H9 (cell line): Measurements from ENCODE around the gene SDK2. TPM values are rescaled to one million over a fixed set of nuclear protein-coding genes. Genes with fewer than 3 reads are reported as not detected.

Source experiments
- DNase-seq: peaks from one replicate; pipeline ENCODE4 v3.0.0-alpha.2; 2017
- H2AFZ ChIP-seq: one replicate; pipeline ENCODE4 v1.6.1; 2013; ENCODE audit warnings: mild to moderate bottlenecking, low read length, control low read depth, moderate library complexity
- H2AK5ac ChIP-seq: 2 replicates; pipeline ENCODE4 v1.6.1; 2013; ENCODE audit warnings: low read length, control low read depth, mixed read lengths; ENCODE audit not compliant: insufficient read length
- H2BK120ac ChIP-seq: one replicate; pipeline ENCODE4 v1.6.1; 2013; ENCODE audit warnings: low read depth, mild to moderate bottlenecking, low read length, control low read depth, inconsistent platforms; ENCODE audit not compliant: poor library complexity, severe bottlenecking
- H2BK12ac ChIP-seq: 2 replicates; pipeline ENCODE4 v1.6.1; 2013; ENCODE audit warnings: low read length, control low read depth, mixed read lengths, low read depth; ENCODE audit not compliant: insufficient read length
- H2BK15ac ChIP-seq: 2 replicates; pipeline ENCODE4 v1.6.1; 2013; ENCODE audit warnings: low read depth, low read length, control low read depth
- H2BK20ac ChIP-seq: one replicate; pipeline ENCODE4 v1.6.1; 2013; ENCODE audit warnings: low read depth, mild to moderate bottlenecking, low read length, control low read depth, inconsistent platforms; ENCODE audit not compliant: poor library complexity, severe bottlenecking
- H2BK5ac ChIP-seq: 2 replicates; pipeline ENCODE4 v1.6.1; 2013; ENCODE audit warnings: low read length, control low read depth, mixed read lengths; ENCODE audit not compliant: insufficient read length
- H3K14ac ChIP-seq: 2 replicates; pipeline ENCODE4 v1.6.1; 2013; ENCODE audit warnings: low read length, control low read depth; ENCODE audit not compliant: insufficient read depth
- H3K18ac ChIP-seq: 2 replicates; pipeline ENCODE4 v1.6.1; 2013; ENCODE audit warnings: low read depth, mild to moderate bottlenecking, mixed read lengths, low read length, control low read depth; ENCODE audit not compliant: insufficient read length
- H3K23ac ChIP-seq: 2 replicates; pipeline ENCODE4 v1.6.1; 2013; ENCODE audit warnings: low read length, control low read depth, mixed read lengths, low read depth; ENCODE audit not compliant: insufficient read length
- H3K23me2 ChIP-seq: 2 replicates; pipeline ENCODE4 v1.6.1; 2013; ENCODE audit warnings: low read depth, mild to moderate bottlenecking, mixed read lengths, low read length, control low read depth; ENCODE audit not compliant: insufficient read length, poor library complexity, severe bottlenecking
- H3K27ac ChIP-seq: 2 replicates; pipeline ENCODE4 v1.5.1; 2013; ENCODE audit warnings: low read length, control low read depth, mixed read lengths, low read depth; ENCODE audit not compliant: insufficient read length
- H3K27me3 ChIP-seq: 2 replicates; pipeline ENCODE4 v1.6.1; 2013; ENCODE audit warnings: low read length, control low read depth, inconsistent platforms; ENCODE audit not compliant: insufficient read depth
- H3K4ac ChIP-seq: 2 replicates; pipeline ENCODE4 v1.6.1; 2013; ENCODE audit warnings: low read depth, mild to moderate bottlenecking, control low read depth, inconsistent platforms, low read length, moderate library complexity
- H3K4me1 ChIP-seq: 2 replicates; pipeline ENCODE4 v1.6.1; 2013; ENCODE audit warnings: low read length, control low read depth, inconsistent platforms; ENCODE audit not compliant: insufficient read depth
- H3K4me2 ChIP-seq: 2 replicates; pipeline ENCODE4 v1.6.1; 2013; ENCODE audit warnings: low read length, control low read depth, mixed read lengths; ENCODE audit not compliant: insufficient read length, insufficient read depth
- H3K56ac ChIP-seq: 2 replicates; pipeline ENCODE4 v1.6.1; 2013; ENCODE audit warnings: low read depth, mild to moderate bottlenecking, mixed read lengths, low read length, control low read depth; ENCODE audit not compliant: insufficient read length
- H3K79me1 ChIP-seq: 2 replicates; pipeline ENCODE4 v1.6.1; 2013; ENCODE audit warnings: low read depth, mild to moderate bottlenecking, moderate library complexity, low read length, control low read depth, inconsistent platforms; ENCODE audit not compliant: insufficient read depth, poor library complexity, severe bottlenecking
- H3K79me2 ChIP-seq: 2 replicates; pipeline ENCODE4 v1.6.1; 2013; ENCODE audit warnings: low read length, control low read depth, inconsistent platforms; ENCODE audit not compliant: insufficient read depth
- H3K9ac ChIP-seq: 2 replicates; pipeline ENCODE4 v1.6.1; 2013; ENCODE audit warnings: low read length, control low read depth, mixed read lengths; ENCODE audit not compliant: insufficient read length; ENCODE audit errors: extremely low read depth
- H3K9me3 ChIP-seq: one replicate; pipeline ENCODE4 v1.6.1; 2013; ENCODE audit warnings: low read depth, low read length, inconsistent platforms; ENCODE audit not compliant: control insufficient read depth
- H3T11ph ChIP-seq: one replicate; pipeline ENCODE4 v1.6.1; 2013; ENCODE audit warnings: mild to moderate bottlenecking, low read length, control low read depth, inconsistent platforms
- H4K20me1 ChIP-seq: one replicate; pipeline ENCODE4 v1.6.1; 2013; ENCODE audit not compliant: control insufficient read depth, insufficient read length, insufficient read depth
- H4K5ac ChIP-seq: 2 replicates; pipeline ENCODE4 v1.6.1; 2013; ENCODE audit warnings: low read depth, mild to moderate bottlenecking, mixed read lengths, low read length, control low read depth; ENCODE audit not compliant: insufficient read length
- H4K8ac ChIP-seq: replicated peaks from 2 replicates; pipeline ENCODE4 v1.6.1; 2013; ENCODE audit warnings: low read length, control low read depth, mixed read lengths, low read depth; ENCODE audit not compliant: insufficient read length
- H4K91ac ChIP-seq: 2 replicates; pipeline ENCODE4 v1.6.1; 2013; ENCODE audit warnings: low read depth, mild to moderate bottlenecking, moderate library complexity, mixed read lengths, low read length, control low read depth; ENCODE audit not compliant: insufficient read length
- H3K27ac Mint-ChIP-seq, 3 experiments: 2 replicates in 2 of 3; 3 replicates in 1 of 3; pipeline ENCODE4 v1.8.0; 2020 to 2021; ENCODE audit warnings: mixed read lengths in 3 of 3, mild to moderate bottlenecking in 1 of 3, moderate library complexity in 1 of 3
- H3K27me3 Mint-ChIP-seq: 2 replicates; pipeline ENCODE4 v1.8.0; 2021; ENCODE audit warnings: low read depth, mild to moderate bottlenecking, moderate library complexity, mixed read lengths
- H3K36me3 Mint-ChIP-seq, 3 experiments: 2 replicates in 2 of 3; 3 replicates in 1 of 3; pipeline ENCODE4 v1.8.0; 2020 to 2021; ENCODE audit warnings: low read depth in 3 of 3, mixed read lengths in 3 of 3; ENCODE audit not compliant: insufficient read depth in 1 of 3
- H3K4me1 Mint-ChIP-seq, 2 experiments: 2 replicates each; pipeline ENCODE4 v1.8.0; 2020; ENCODE audit warnings: mixed read lengths in 2 of 2
- H3K4me3 Mint-ChIP-seq, 2 experiments: 2 replicates in 1 of 2; 3 replicates in 1 of 2; pipeline ENCODE4 v1.8.0; 2020 to 2021; ENCODE audit warnings: mild to moderate bottlenecking in 2 of 2, mixed read lengths in 2 of 2, moderate library complexity in 1 of 2
- H3K9me3 Mint-ChIP-seq, 2 experiments: 2 replicates in 1 of 2; 3 replicates in 1 of 2; pipeline ENCODE4 v1.8.0; 2020; ENCODE audit warnings: mild to moderate bottlenecking in 2 of 2, mixed read lengths in 2 of 2, moderate library complexity in 1 of 2
- WGBS: extraction: QIAGEN DNeasy Blood & Tissue Kit; methylation state at CpG from one replicate; pipeline ENCODE4 v1.1.7; 2013; ENCODE audit warnings: missing lambda C conversion rate, low lambda C conversion rate, mixed read lengths; ENCODE audit not compliant: insufficient read length; ENCODE audit errors: extremely low coverage; 5-methylcytosine and 5-hydroxymethylcytosine counted together
- total RNA-seq: library from RNA; stranded (reverse); gene quantifications from 2 replicates; pipeline ENCODE4 v1.2.1, GENCODE V29; 2021
- TF ChIP-seq, protein P1 (sequence below): fragments of 200-600 bp; sonication (generic); conservative IDR thresholded peaks from 3 replicates; pipeline ENCODE4 v1.8.0; 2021; ENCODE audit warnings: antibody characterized with exemption, mild to moderate bottlenecking

Gene SDK2
- total RNA-seq, 1 experiment from 2014 or later = 9.1 TPM

DNA sequence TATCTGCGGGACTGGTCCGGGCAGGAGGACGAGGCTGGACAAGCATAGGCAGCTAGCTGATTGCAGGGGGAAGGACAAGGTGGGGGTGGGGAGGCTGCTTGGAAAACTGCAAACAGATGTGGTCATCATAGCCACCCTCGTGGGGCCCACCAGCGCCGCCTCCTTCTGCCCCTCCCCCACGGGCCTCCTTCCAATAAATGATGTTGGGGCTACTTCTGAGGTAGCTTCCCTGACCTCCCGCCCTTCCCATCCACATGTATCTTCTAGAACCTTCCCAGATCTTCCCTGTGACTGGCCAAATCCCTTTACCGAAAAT lies 320.1 kb downstream of the SDK2 start:
- Mint-ChIP-seq H3K27me3 (peaks cover 6% of the 10 kb centered on the region), H3K9me3 (no peaks in the 10 kb centered on the region), H3K27ac (0 out of 7 replicates have a peak overlapping the region, but pooled peaks of 1 of the 3 experiments have one; percentile 34), H3K4me1 (peaks cover 26 to 27% of the 10 kb centered on the region in 2 experiments), H3K4me3 (no peak overlapping the region; a peak in 1 of 5 replicates), H3K36me3 (no peaks in the 10 kb centered on the region)
- no peak overlapping the region for H2BK20ac ChIP-seq
- no peak overlapping the region for H2BK120ac ChIP-seq
- no peak overlapping the region for H2BK12ac ChIP-seq
- H3K18ac ChIP-seq = no peak overlapping the region
- no peak overlapping the region for H2BK5ac ChIP-seq
- H3K9me3 ChIP-seq = no peaks in the 10 kb centered on the region
- WGBS = no CpG with 5 or more reads among the region's 9 CpGs
- no peak for DNase-seq
- H2BK15ac ChIP-seq = no peak overlapping the region
- H3K4ac ChIP-seq = no peak overlapping the region
- no peak overlapping the region for H3K4me2 ChIP-seq
- no peak overlapping the region for H3K9ac ChIP-seq
- no peak overlapping the region for H4K91ac ChIP-seq
- H3T11ph ChIP-seq = no peak overlapping the region
- H3K56ac ChIP-seq = no peak overlapping the region
- H3K79me1 ChIP-seq = no peaks in the 10 kb centered on the region
- no peak overlapping the region for H2AK5ac ChIP-seq
- H3K27me3 ChIP-seq = no peaks in the 10 kb centered on the region
- H3K14ac ChIP-seq = no peak overlapping the region; the same call in 1 of the 2 replicates
- TF ChIP-seq, protein P1, sequence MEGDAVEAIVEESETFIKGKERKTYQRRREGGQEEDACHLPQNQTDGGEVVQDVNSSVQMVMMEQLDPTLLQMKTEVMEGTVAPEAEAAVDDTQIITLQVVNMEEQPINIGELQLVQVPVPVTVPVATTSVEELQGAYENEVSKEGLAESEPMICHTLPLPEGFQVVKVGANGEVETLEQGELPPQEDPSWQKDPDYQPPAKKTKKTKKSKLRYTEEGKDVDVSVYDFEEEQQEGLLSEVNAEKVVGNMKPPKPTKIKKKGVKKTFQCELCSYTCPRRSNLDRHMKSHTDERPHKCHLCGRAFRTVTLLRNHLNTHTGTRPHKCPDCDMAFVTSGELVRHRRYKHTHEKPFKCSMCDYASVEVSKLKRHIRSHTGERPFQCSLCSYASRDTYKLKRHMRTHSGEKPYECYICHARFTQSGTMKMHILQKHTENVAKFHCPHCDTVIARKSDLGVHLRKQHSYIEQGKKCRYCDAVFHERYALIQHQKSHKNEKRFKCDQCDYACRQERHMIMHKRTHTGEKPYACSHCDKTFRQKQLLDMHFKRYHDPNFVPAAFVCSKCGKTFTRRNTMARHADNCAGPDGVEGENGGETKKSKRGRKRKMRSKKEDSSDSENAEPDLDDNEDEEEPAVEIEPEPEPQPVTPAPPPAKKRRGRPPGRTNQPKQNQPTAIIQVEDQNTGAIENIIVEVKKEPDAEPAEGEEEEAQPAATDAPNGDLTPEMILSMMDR = no peak
- no peak overlapping the region for H4K8ac ChIP-seq
- peaks cover 8% of the 10 kb centered on the region; the same call in 1 of the 2 replicates for H3K4me1 ChIP-seq
- no peaks in the 10 kb centered on the region for H3K79me2 ChIP-seq
- no peaks in the 10 kb centered on the region for H3K23me2 ChIP-seq
- H3K23ac ChIP-seq = no peak overlapping the region
- no peak overlapping the region for H2AFZ ChIP-seq
- H4K20me1 ChIP-seq = no peaks in the 10 kb centered on the region
- no peak overlapping the region for H4K5ac ChIP-seq
- H3K27ac ChIP-seq = no peak overlapping the region
